Measurements from ENCODE around the gene CLSTN2.

Gene CLSTN2

GRCh38 chr3:140153736-140154135 is 218.8 kb downstream of the CLSTN2 start:
- DNase-seq, result no peak

GRCh38 chr3:140157161-140157560 is 222.2 kb downstream of the CLSTN2 start:
- DNase-seq, result no peak

GRCh38 chr3:140159646-140160045 is 224.7 kb downstream of the CLSTN2 start:
- no peak for DNase-seq

- DNase-seq, result no peak
Observed at GRCh38 chr3:140160553-140160952, 225.6 kb downstream of the CLSTN2 start.

GRCh38 chr3:140162551-140162950 is 227.6 kb downstream of the CLSTN2 start:
- no peak for DNase-seq

- DNase-seq, result no peak
Observed at GRCh38 chr3:140163159-140163763, 228.3 kb downstream of the CLSTN2 start.

- DNase-seq, result no peak
Observed at GRCh38 chr3:140164156-140164555, 229.2 kb downstream of the CLSTN2 start.

- no peak for DNase-seq
Observed at GRCh38 chr3:140164922-140165590, 230.1 kb downstream of the CLSTN2 start.

GRCh38 chr3:140165781-140166180 is 230.8 kb downstream of the CLSTN2 start:
- DNase-seq, result no peak

GRCh38 chr3:140166861-140167599 is 232.0 kb downstream of the CLSTN2 start:
- DNase-seq, result no peak

- DNase-seq, result no peak
Observed at GRCh38 chr3:140167600-140168281, 232.8 kb downstream of the CLSTN2 start.

GRCh38 chr3:140170612-140171011 is 235.6 kb downstream of the CLSTN2 start:
- DNase-seq, result no peak

- no peak for DNase-seq
Observed at GRCh38 chr3:140176526-140176925, 241.5 kb downstream of the CLSTN2 start.

GRCh38 chr3:140177943-140178342 is 243.0 kb downstream of the CLSTN2 start:
- no peak for DNase-seq

- no peak for DNase-seq
Observed at GRCh38 chr3:140178482-140178881, 243.5 kb downstream of the CLSTN2 start.

GRCh38 chr3:140180603-140181002 is 245.6 kb downstream of the CLSTN2 start:
- no peak for DNase-seq

GRCh38 chr3:140185375-140185774 is 250.4 kb downstream of the CLSTN2 start:
- no peak for DNase-seq

- no peak for DNase-seq
Observed at GRCh38 chr3:140186421-140186920, 251.5 kb downstream of the CLSTN2 start.

- DNase-seq, result no peak
Observed at GRCh38 chr3:140187028-140187427, 252.0 kb downstream of the CLSTN2 start.

- DNase-seq, result no peak
Observed at GRCh38 chr3:140187656-140188221, 252.8 kb downstream of the CLSTN2 start.

GRCh38 chr3:140188285-140188684 is 253.3 kb downstream of the CLSTN2 start:
- DNase-seq, result no peak

- no peak for DNase-seq
Observed at GRCh38 chr3:140189267-140189666, 254.3 kb downstream of the CLSTN2 start.

- no peak for DNase-seq
Observed at GRCh38 chr3:140189976-140190375, 255.0 kb downstream of the CLSTN2 start.

All from activated CD4-positive, alpha-beta T cell treated with anti-CD3 and anti-CD28 coated beads for 1 hour (primary cell).